Left ventricle myocardium inferior (tissue), 1 donor: ENCODE measurements around the gene PLA2R1. TPM values are rescaled to one million over a fixed set of nuclear protein-coding genes. Genes with fewer than 3 reads are reported as not detected.
A peak's percentile ranks its signal among the peaks of the same experiment; 100 is the strongest.

ENCODE experiments used
- DNase-seq: peaks from one replicate; pipeline ENCODE4 v3.0.0-alpha.2; 2020
- H3K27ac ChIP-seq: fragments of 200-600 bp; replicated peaks from 2 replicates; pipeline ENCODE4 v1.8.0; 2021
- H3K27me3 ChIP-seq: fragments of 200-600 bp; 2 replicates; pipeline ENCODE4 v1.8.0; 2021; ENCODE audit warnings: low read depth
- H3K36me3 ChIP-seq: fragments of 200-600 bp; 2 replicates; pipeline ENCODE4 v1.8.0; 2021
- H3K4me1 ChIP-seq: fragments of 200-600 bp; 2 replicates; pipeline ENCODE4 v1.8.0; 2021
- H3K4me3 ChIP-seq: fragments of 200-600 bp; 2 replicates; pipeline ENCODE4 v1.8.0; 2021; ENCODE audit warnings: mild to moderate bottlenecking, moderate library complexity
- H3K9me3 ChIP-seq: fragments of 200-600 bp; replicated peaks from 2 replicates; pipeline ENCODE4 v1.8.0; 2021
- CTCF ChIP-seq: fragments of 200-600 bp; IDR thresholded peaks from 2 replicates; pipeline ENCODE4 v1.8.0; 2021; ENCODE audit warnings: antibody characterized with exemption, mild to moderate bottlenecking, borderline replicate concordance
- intact Hi-C: fragments of 100-400 bp; cut with micrococcal nuclease; formaldehyde crosslinking; loops from one replicate; pipeline ENCODE4 v1.11.0; 2022
- total RNA-seq: library from RNA; stranded (reverse); fragmentation: NEBNext Ultra II Directional; extraction: Animal tissue kit (Norgen Biotek cat#: 25700); gene quantifications from one replicate; pipeline ENCODE4 v1.2.1, GENCODE V29; 2021
- donor health status: DM: no; HTN: yes; CAD: no; lungs with severe emphysema.

Gene PLA2R1
- total RNA-seq, 1 donor from 2014 or later, result 2.3 TPM

DNA sequence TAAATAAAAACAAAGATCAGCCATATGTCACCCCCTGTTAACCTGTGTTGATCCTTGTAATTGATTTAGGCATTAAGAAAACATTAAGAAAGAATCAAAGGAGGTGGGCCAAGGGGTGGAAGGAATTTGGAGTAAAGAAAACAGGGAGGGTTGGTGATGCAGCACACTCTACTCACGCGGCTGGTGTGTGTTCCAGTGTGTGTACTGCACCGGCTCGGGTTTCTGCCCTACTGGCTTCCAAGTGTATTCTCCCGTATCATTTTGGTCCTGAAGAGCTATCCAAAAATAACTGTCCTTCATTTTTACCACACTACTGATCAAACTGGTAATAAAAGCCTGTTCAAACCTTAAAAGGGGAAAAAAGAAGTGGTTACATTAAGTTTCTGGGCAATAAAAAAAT is 56.9 kb downstream of the PLA2R1 start:
- H3K27ac ChIP-seq, result no peak overlapping the region
- no peak for DNase-seq

GRCh38 chr2:159998961-159999360 is 63.5 kb downstream of the PLA2R1 start:
- H3K27ac ChIP-seq, result no peak overlapping the region
- peaks cover 20% of the 10 kb centered on the region for H3K4me1 ChIP-seq
- intact Hi-C loops, result no loop called here
- TF ChIP-seq CTCF, result no peak
- no peak overlapping the region for H3K4me3 ChIP-seq
- no peaks in the 10 kb centered on the region for H3K9me3 ChIP-seq
- no peaks in the 10 kb centered on the region for H3K27me3 ChIP-seq
- no peaks in the 10 kb centered on the region for H3K36me3 ChIP-seq
- DNase-seq, result no peak

More for the DNA sequence above, 56.9 kb downstream of the PLA2R1 start:
- H3K4me1 ChIP-seq, result peaks cover 19% of the 10 kb centered on the region
- H3K27me3 ChIP-seq, result no peaks in the 10 kb centered on the region
- intact Hi-C loops, result no loop called here
- TF ChIP-seq CTCF, result no peak
- no peak overlapping the region for H3K4me3 ChIP-seq
- H3K36me3 ChIP-seq, result no peaks in the 10 kb centered on the region
- peaks cover 7% of the 10 kb centered on the region for H3K9me3 ChIP-seq

DNA sequence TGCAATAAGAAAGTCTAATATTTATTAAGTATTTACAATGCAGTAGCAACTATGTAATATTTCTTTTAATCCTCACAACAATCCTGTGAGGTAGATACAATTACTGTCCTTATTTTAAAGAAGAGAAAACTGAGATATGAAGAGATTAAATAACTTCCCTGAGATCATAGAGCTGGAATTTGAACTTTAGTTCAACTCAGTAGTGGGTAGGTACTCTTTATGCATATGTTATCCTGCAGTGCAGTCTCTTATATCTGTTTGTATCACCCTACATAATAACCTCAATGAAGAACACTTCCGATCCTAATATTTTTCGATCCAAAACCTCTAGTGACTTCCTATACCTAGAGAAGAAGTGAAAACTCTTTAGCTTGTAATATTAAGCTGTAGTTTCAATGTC is 64.2 kb downstream of the PLA2R1 start:
- intact Hi-C loops, result no loop called here
- no peak for TF ChIP-seq CTCF
- DNase-seq, result no peak

DNA sequence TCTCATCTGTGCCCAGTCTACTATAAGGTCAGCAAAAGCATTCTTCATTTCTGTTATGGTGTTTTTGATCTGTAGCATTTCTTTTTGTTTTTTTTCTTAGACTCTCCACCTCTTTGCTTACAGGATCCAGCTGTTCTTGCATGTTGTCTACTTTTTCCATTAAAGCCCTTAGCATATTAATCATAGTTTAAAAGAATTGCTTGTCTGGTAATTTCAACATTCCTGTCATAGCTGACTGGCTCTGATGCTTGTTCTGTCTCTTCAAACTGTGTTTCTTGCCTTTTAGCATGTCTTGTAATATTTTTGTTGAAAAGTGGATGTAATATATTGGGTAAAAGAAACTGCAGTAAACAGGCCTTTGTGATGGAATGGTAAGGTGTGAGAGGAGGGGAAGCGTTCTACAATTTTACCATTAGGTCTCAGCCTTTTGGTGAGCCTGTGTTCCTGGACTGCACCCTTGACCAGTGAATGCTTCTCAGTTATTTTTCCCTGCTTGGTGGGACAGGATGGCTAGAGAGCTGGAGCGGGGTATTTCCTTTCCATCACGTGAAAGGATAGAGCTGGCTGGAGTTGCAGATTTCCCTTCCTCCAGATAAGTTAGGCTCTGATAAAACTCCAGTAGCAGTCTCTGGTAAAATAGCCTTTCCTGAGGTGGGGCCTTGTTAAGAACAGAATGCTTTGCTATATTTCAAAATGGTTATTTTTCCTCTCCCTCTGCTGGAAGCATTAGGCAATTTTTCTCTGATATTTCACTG is 65.4 kb downstream of the PLA2R1 start:
- Histone ChIP-seq H3K4me1 (peaks cover 20% of the 10 kb centered on the region), H3K9me3 (no peaks in the 10 kb centered on the region), H3K27ac (peak overlapping the region; percentile 17), H3K27me3 (no peaks in the 10 kb centered on the region), H3K4me3 (no peak overlapping the region), H3K36me3 (no peaks in the 10 kb centered on the region)
- intact Hi-C loops, result no loop called here
- DNase-seq, result no peak
- no peak for TF ChIP-seq CTCF

More for the DNA sequence above, 64.2 kb downstream of the PLA2R1 start:
- Histone ChIP-seq H3K4me3 (no peak overlapping the region), H3K9me3 (no peaks in the 10 kb centered on the region), H3K36me3 (no peaks in the 10 kb centered on the region), H3K4me1 (peaks cover 20% of the 10 kb centered on the region), H3K27ac (no peak overlapping the region), H3K27me3 (no peaks in the 10 kb centered on the region)

DNA sequence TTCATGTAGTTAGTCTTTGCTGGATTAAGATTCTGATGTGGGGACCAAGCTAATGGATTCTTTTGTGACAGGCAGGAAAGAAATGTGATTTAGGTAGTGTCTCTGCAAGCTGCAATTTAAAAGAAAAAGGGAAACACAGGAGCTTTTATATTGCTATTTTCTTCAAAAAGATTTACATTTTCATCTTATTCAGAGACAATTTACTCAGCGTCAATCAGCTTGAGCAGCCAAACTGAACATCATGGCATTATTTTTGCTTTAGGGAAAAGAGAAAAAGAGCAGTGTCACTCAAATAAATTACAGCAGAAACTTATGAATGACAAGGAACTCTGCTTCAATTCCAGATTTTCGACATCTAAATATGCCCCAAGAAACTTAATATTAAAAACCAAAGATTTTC is 67.4 kb downstream of the PLA2R1 start:
- intact Hi-C loops, result no loop called here

More for the DNA sequence above, 67.4 kb downstream of the PLA2R1 start:
- H3K9me3 ChIP-seq, result no peaks in the 10 kb centered on the region
- H3K4me3 ChIP-seq, result no peak overlapping the region
- H3K27ac ChIP-seq, result no peak overlapping the region
- H3K36me3 ChIP-seq, result no peaks in the 10 kb centered on the region
- no peak for TF ChIP-seq CTCF
- DNase-seq, result no peak
- H3K27me3 ChIP-seq, result no peaks in the 10 kb centered on the region
- H3K4me1 ChIP-seq, result peaks cover 20% of the 10 kb centered on the region
